K562 (cell line): ENCODE measurements around the gene PLBD1. TPM values are rescaled to one million over a fixed set of nuclear protein-coding genes. Genes with fewer than 3 reads are reported as not detected.

Experiments
- polyA plus RNA-seq, 8 experiments: library from polyadenylated mRNA; depleted of rRNA in 4 of 8; stranded (reverse) in 5 of 8; unstranded in 3 of 8; fragments of >200 nt; fragmentation: Nextera tagmentation in 2 of 8; fragmentation: Illumina TruSeq in 1 of 8; extraction: Ambion mirVana in 2 of 8; extraction: Trizol in 1 of 8; gene quantifications; 2 replicates each; pipeline versions ENCODE4 v1.2.1 to v1.2.3, GENCODE V29; 2011 to 2014; ENCODE audit warnings: inconsistent platforms in 1 of 8, missing spikeins in 1 of 8
- small RNA-seq: library from RNA; depleted of rRNA; stranded (forward); fragments of <200 nt; gene quantifications from one replicate; pipeline ENCODE3, GENCODE V24; 2014
- total RNA-seq, 7 experiments: library from RNA; depleted of rRNA in 6 of 7; stranded (reverse); fragments of >200 nt in 6 of 7; fragmentation: Illumina TruSeq in 2 of 7; extraction: Trizol in 2 of 7; gene quantifications; 2 replicates each; pipeline versions ENCODE4 v1.2.1 to v1.2.3, GENCODE V29; 2011 to 2021; ENCODE audit warnings: low replicate concordance in 1 of 7

PLBD1 gene
- total and polyA plus RNA-seq, 9 of the 15 experiments (the other 6 are each of a cell fraction or from before 2014, with no cell fraction given), result 7.1 to 37.0 (median 20.6) TPM

Small RNA genes lying within 50 kb of the gene (small RNA-seq; reads per million reads assigned to genes)
- gene RN7SKP134, result not detected

Other genes with a start within 250 kb of the PLBD1 start
- 9.7 and 11.0 TPM in 2 replicates for gene ATF7IP, start 202.2 kb downstream of the PLBD1 start, total RNA-seq (2014; rRNA removed)
- gene ATF7IP, start 202.2 kb downstream of the PLBD1 start, total RNA-seq (2014; rRNA removed; fragmentation: Illumina TruSeq; extraction: Trizol), result 21.1 and 22.2 TPM in 2 replicates
- 19.6 and 19.9 TPM in 2 replicates for gene ATF7IP, start 202.2 kb downstream of the PLBD1 start, total RNA-seq (2015; rRNA removed; fragmentation: Illumina TruSeq; extraction: Trizol)
- 27.1 and 28.0 TPM in 2 replicates for gene ATF7IP, start 202.2 kb downstream of the PLBD1 start, total RNA-seq (2021)
- gene ATF7IP, start 202.2 kb downstream of the PLBD1 start, polyA plus RNA-seq (2011; rRNA removed), result 4.2 and 8.4 TPM in 2 replicates
- gene ATF7IP, start 202.2 kb downstream of the PLBD1 start, polyA plus RNA-seq (2014; fragmentation: Illumina TruSeq; extraction: Trizol), result 11.7 and 13.7 TPM in 2 replicates
- gene ATF7IP, start 202.2 kb downstream of the PLBD1 start, polyA plus RNA-seq (2014; fragmentation: Nextera tagmentation; extraction: Ambion mirVana), result 1 to 10 TPM; 2.8 to 3.5 TPM
- gene ATF7IP, start 202.2 kb downstream of the PLBD1 start, polyA plus RNA-seq (2014; rRNA removed), result 6.0 and 7.0 TPM in 2 replicates
- 0.05 TPM in 1 of 2 replicates, not detected in the other for gene GUCY2C, start 128.7 kb upstream of the PLBD1 start, total RNA-seq (2014; rRNA removed)
- gene GUCY2C, start 128.7 kb upstream of the PLBD1 start, total RNA-seq (2014; rRNA removed; fragmentation: Illumina TruSeq; extraction: Trizol), result not detected in 2 replicates
- gene GUCY2C, start 128.7 kb upstream of the PLBD1 start, total RNA-seq (2015; rRNA removed; fragmentation: Illumina TruSeq; extraction: Trizol), result not detected in 2 replicates
- gene GUCY2C, start 128.7 kb upstream of the PLBD1 start, total RNA-seq (2021), result not detected in 2 replicates
- gene GUCY2C, start 128.7 kb upstream of the PLBD1 start, polyA plus RNA-seq (2011; rRNA removed), result 0.01 and 0.03 TPM in 2 replicates
- gene GUCY2C, start 128.7 kb upstream of the PLBD1 start, polyA plus RNA-seq (2014; fragmentation: Illumina TruSeq; extraction: Trizol), result not detected in 2 replicates
- gene GUCY2C, start 128.7 kb upstream of the PLBD1 start, polyA plus RNA-seq (2014; fragmentation: Nextera tagmentation; extraction: Ambion mirVana), result under 1 TPM in 1 of 2 experiments, not detected in 1; 0.04 TPM
- gene GUCY2C, start 128.7 kb upstream of the PLBD1 start, polyA plus RNA-seq (2014; rRNA removed), result not detected in 2 replicates
- gene WBP11, start 235.6 kb upstream of the PLBD1 start, total RNA-seq (2014; rRNA removed), result 14.5 and 24.6 TPM in 2 replicates
- gene WBP11, start 235.6 kb upstream of the PLBD1 start, total RNA-seq (2014; rRNA removed; fragmentation: Illumina TruSeq; extraction: Trizol), result 33.4 and 50.2 TPM in 2 replicates
- gene WBP11, start 235.6 kb upstream of the PLBD1 start, total RNA-seq (2015; rRNA removed; fragmentation: Illumina TruSeq; extraction: Trizol), result 32.2 and 35.4 TPM in 2 replicates
- gene WBP11, start 235.6 kb upstream of the PLBD1 start, total RNA-seq (2021), result 60.8 and 66.7 TPM in 2 replicates
- gene WBP11, start 235.6 kb upstream of the PLBD1 start, polyA plus RNA-seq (2011; rRNA removed), result 8.1 and 19.3 TPM in 2 replicates
- 49.1 and 56.9 TPM in 2 replicates for gene WBP11, start 235.6 kb upstream of the PLBD1 start, polyA plus RNA-seq (2014; fragmentation: Illumina TruSeq; extraction: Trizol)
- gene WBP11, start 235.6 kb upstream of the PLBD1 start, polyA plus RNA-seq (2014; fragmentation: Nextera tagmentation; extraction: Ambion mirVana), result 10 to 100 TPM in 1 of 2 experiments, 1 to 10 TPM in 1; 7.7 to 16.2 TPM
- gene WBP11, start 235.6 kb upstream of the PLBD1 start, polyA plus RNA-seq (2014; rRNA removed), result 15.2 and 24.2 TPM in 2 replicates
- gene C12orf60, start 235.8 kb upstream of the PLBD1 start, total RNA-seq (2014; rRNA removed), result 0.41 and 0.86 TPM in 2 replicates
- 2.4 and 2.5 TPM in 2 replicates for gene C12orf60, start 235.8 kb upstream of the PLBD1 start, total RNA-seq (2014; rRNA removed; fragmentation: Illumina TruSeq; extraction: Trizol)
- gene C12orf60, start 235.8 kb upstream of the PLBD1 start, total RNA-seq (2015; rRNA removed; fragmentation: Illumina TruSeq; extraction: Trizol), result 1.1 and 1.7 TPM in 2 replicates
- 1.0 and 1.5 TPM in 2 replicates for gene C12orf60, start 235.8 kb upstream of the PLBD1 start, total RNA-seq (2021)
- gene C12orf60, start 235.8 kb upstream of the PLBD1 start, polyA plus RNA-seq (2011; rRNA removed), result 1.8 and 2.9 TPM in 2 replicates
- 2.1 and 2.5 TPM in 2 replicates for gene C12orf60, start 235.8 kb upstream of the PLBD1 start, polyA plus RNA-seq (2014; fragmentation: Illumina TruSeq; extraction: Trizol)
- gene C12orf60, start 235.8 kb upstream of the PLBD1 start, polyA plus RNA-seq (2014; fragmentation: Nextera tagmentation; extraction: Ambion mirVana), result 1 to 10 TPM; 3.7 to 4.4 TPM
- gene C12orf60, start 235.8 kb upstream of the PLBD1 start, polyA plus RNA-seq (2014; rRNA removed), result 1.2 and 3.7 TPM in 2 replicates
- gene SMCO3, start 246.3 kb upstream of the PLBD1 start, total RNA-seq (2014; rRNA removed), result not detected in 2 replicates
- not detected in 2 replicates for gene SMCO3, start 246.3 kb upstream of the PLBD1 start, total RNA-seq (2014; rRNA removed; fragmentation: Illumina TruSeq; extraction: Trizol)
- not detected in 2 replicates for gene SMCO3, start 246.3 kb upstream of the PLBD1 start, total RNA-seq (2015; rRNA removed; fragmentation: Illumina TruSeq; extraction: Trizol)
- not detected in 2 replicates for gene SMCO3, start 246.3 kb upstream of the PLBD1 start, total RNA-seq (2021)
- not detected in 2 replicates for gene SMCO3, start 246.3 kb upstream of the PLBD1 start, polyA plus RNA-seq (2011; rRNA removed)
- not detected in 2 replicates for gene SMCO3, start 246.3 kb upstream of the PLBD1 start, polyA plus RNA-seq (2014; fragmentation: Illumina TruSeq; extraction: Trizol)
- gene SMCO3, start 246.3 kb upstream of the PLBD1 start, polyA plus RNA-seq (2014; fragmentation: Nextera tagmentation; extraction: Ambion mirVana), result under 1 TPM; 0.10 to 0.14 TPM
- gene SMCO3, start 246.3 kb upstream of the PLBD1 start, polyA plus RNA-seq (2014; rRNA removed), result not detected in 2 replicates